Measurements from ENCODE around the gene PGBD2. TPM values are rescaled to one million over a fixed set of nuclear protein-coding genes. Genes with fewer than 3 reads are reported as not detected.
A peak's percentile ranks its signal among the peaks of the same experiment; 100 is the strongest.

PGBD2 gene
- total and polyA plus RNA-seq, 2 of the 8 experiments (the other 6 are each of a cell fraction or from before 2014, with no cell fraction given), result 4.5 to 7.7 TPM

DNA sequence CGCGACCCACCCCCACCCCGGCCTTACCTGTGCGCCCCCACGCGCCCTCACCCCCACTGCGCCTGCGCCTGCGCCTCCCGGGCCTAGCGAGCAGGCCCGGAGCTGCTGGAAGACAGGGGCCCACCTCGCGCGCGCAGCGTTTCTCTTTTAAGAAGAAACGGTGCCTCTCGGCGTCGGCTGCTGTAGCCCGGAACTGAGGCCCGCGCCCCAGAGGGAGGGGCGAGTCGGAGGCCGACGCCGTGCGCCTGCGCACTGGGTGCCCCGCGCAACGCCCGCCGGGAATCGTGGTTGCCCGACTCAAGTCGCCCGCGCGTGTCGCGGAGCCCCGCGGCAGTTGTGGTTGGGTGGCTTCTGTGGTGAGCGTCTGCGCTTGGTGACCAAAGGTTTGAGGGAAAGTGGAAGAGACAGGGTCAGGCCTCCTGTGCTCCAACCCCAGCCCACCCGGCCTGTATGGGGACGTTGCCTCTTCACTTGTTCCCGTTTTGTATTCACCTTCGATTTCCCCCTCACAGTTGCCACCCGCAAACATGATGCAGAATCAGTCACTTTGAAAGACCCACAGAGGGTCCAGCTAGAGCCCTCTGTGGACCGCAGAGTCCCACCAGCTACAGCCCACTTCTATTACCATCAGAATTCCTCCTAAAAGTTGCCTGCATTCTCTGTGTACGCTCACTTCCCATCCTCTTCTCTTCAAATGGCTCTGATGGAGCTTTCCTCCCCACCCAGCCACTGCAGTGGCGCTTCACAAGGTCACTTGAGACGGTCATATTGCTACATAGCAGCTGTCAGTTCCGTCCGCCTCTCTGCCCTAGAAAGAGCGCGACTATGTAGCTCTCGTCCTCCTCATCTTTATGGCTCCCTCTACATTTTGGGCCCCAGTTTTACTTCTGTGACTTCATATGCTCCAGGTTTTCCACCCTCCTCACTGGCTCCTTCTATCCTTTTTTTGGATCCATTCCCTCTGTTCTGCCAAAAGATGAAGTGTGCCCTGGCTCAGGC, 46.8 kb upstream of the PGBD2 start, which contains the start of gene ZNF692 (continued):
- peak; percentile 38 for TF ChIP-seq ASH2L (IDR thresholded peaks at IDR 0.05; ENCODE audit: low read length)
- peak; percentile 18; the same call in 1 of the 2 replicates for TF ChIP-seq CREB1 (IDR thresholded peaks at IDR 0.05)
- TF ChIP-seq PHF8 (conservative IDR thresholded peaks at IDR 0.05; ENCODE audit: low read depth, low read length), result peak; percentile 69
- TF ChIP-seq KDM4A (IDR thresholded peaks at IDR 0.05; ENCODE audit: low read depth, low read length, severe bottlenecking), result peak; percentile 58
- TF ChIP-seq POU5F1 (IDR thresholded peaks at IDR 0.05; ENCODE audit: low read depth, low read length), result no peak
- TF ChIP-seq HDAC2 (IDR thresholded peaks at IDR 0.05; ENCODE audit: borderline replicate concordance in 1 of 2, low read depth in 2 of 2, low read length in 2 of 2), result 0 out of 4 replicates have a peak, but pooled peaks of 1 of the 2 experiments have one; percentile 43
- TF ChIP-seq TAF1 (IDR thresholded peaks at IDR 0.05; ENCODE audit: low read depth, low read length), result peak; percentile 49; the same call in 1 of the 2 replicates
- peak; percentile 3 to 60; a peak in 2 of 3 replicates for TF ChIP-seq POLR2A (IDR thresholded peaks at IDR 0.05; ENCODE audit: control extremely low read depth in 1 of 2, low read depth in 2 of 2, low read length in 2 of 2)
- peak; percentile 97 for TF ChIP-seq MAX (IDR thresholded peaks at IDR 0.05)
- TF ChIP-seq, protein P1, sequence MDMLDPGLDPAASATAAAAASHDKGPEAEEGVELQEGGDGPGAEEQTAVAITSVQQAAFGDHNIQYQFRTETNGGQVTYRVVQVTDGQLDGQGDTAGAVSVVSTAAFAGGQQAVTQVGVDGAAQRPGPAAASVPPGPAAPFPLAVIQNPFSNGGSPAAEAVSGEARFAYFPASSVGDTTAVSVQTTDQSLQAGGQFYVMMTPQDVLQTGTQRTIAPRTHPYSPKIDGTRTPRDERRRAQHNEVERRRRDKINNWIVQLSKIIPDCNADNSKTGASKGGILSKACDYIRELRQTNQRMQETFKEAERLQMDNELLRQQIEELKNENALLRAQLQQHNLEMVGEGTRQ (IDR thresholded peaks at IDR 0.05; ENCODE audit: low read length), result no peak
- TF ChIP-seq ATF3 (IDR thresholded peaks at IDR 0.05; ENCODE audit: insufficient read depth, low read depth, low read length), result 0 out of 2 replicates have a peak, but pooled peaks have one; percentile 13
- TF ChIP-seq SP4 (IDR thresholded peaks at IDR 0.05; ENCODE audit: low read length), result 0 out of 2 replicates have a peak, but pooled peaks have one; percentile 12
